HCT116 (cell line): Measurements from ENCODE around the gene BNC2. TPM values are rescaled to one million over a fixed set of nuclear protein-coding genes. Genes with fewer than 3 reads are reported as not detected.

Source experiments
- ATAC-seq: fragments of 200-7000 bp; cut with Tn5 transposase; 2 replicates; pipeline ENCODE4 v1.9.1; 2020; ENCODE audit warnings: mild to moderate bottlenecking, moderate library complexity
- BruUV-seq: library from RNA; stranded (reverse); fragments of 400-500 nt; replicated peaks from 2 replicates; lab custom pipeline; 2021; lab: Mats Ljungman, UMichigan
- CTCF ChIA-PET: fragments of 300-600 bp; sonication (Branson Sonifier 250); formaldehyde crosslinking; loops from one replicate; lab custom pipeline; 2021; ENCODE audit warnings: antibody characterized with exemption; lab: Charles Lee
- POLR2A ChIA-PET: fragments of 300-600, 350-600 bp; sonication (Branson Sonifier 250); formaldehyde crosslinking; loops from one replicate; lab custom pipeline; 2021; ENCODE audit warnings: antibody characterized with exemption; lab: Charles Lee
- RAD21 ChIA-PET, 2 experiments: fragments of 300-600 bp; sonication (Branson Sonifier 250); formaldehyde crosslinking; loops; one replicate each; lab custom pipeline; 2023; ENCODE audit warnings: low total read pairs in 2 of 2; ENCODE audit not compliant: uncharacterized antibody in 2 of 2, unreplicated experiment in 2 of 2, low non-redundant PET in 1 of 2; lab: Charles Lee
- DNase-seq: peaks from one replicate; pipeline ENCODE4 v3.0.0-alpha.2; 2010; ENCODE audit warnings: low read depth, low spot score
- H2AFZ ChIP-seq: fragments of 200-600 bp; shearing (Covaris generic), sonication (generic); 2 replicates; pipeline ENCODE4 v1.6.1; 2017; ENCODE audit warnings: low read depth, mixed run types, mixed read lengths, antibody characterized with exemption, low read length; ENCODE audit not compliant: poor library complexity, severe bottlenecking
- H3K27ac ChIP-seq: 2 replicates; pipeline ENCODE4 v1.5.1; 2012; ENCODE audit warnings: low read depth, low read length
- H3K27me3 ChIP-seq: fragments of 200-600 bp; sonication (generic); 2 replicates; pipeline ENCODE4 v1.6.1; 2016; ENCODE audit warnings: mixed run types, low read length, mixed read lengths; ENCODE audit not compliant: insufficient read depth
- H3K36me3 ChIP-seq, 2 experiments: fragments of 200-500 bp in 1 of 2; fragments of 200-600 bp in 1 of 2; sonication (Bioruptor generic) in 1 of 2; sonication (generic) in 1 of 2; 2 replicates each; pipeline versions ENCODE4 v1.5.1 to v1.6.1; 2014 to 2016; ENCODE audit warnings: low read length in 2 of 2, inconsistent platforms in 1 of 2, mixed read lengths in 1 of 2, mixed run types in 1 of 2; ENCODE audit not compliant: insufficient read depth in 2 of 2, control insufficient read depth in 1 of 2
- H3K4me1 ChIP-seq, 2 experiments: fragments of 200-600 bp in 1 of 2; sonication (generic) in 1 of 2; 2 replicates each; pipeline versions ENCODE4 v1.5.1 to v1.6.1; 2012 to 2017; ENCODE audit warnings: low read length in 2 of 2, inconsistent platforms in 1 of 2, mild to moderate bottlenecking in 1 of 2, mixed read lengths in 1 of 2, mixed run types in 1 of 2, moderate library complexity in 1 of 2; ENCODE audit not compliant: insufficient read depth in 2 of 2, control insufficient read depth in 1 of 2
- H3K4me2 ChIP-seq: fragments of 200-600 bp; sonication (generic); 2 replicates; pipeline ENCODE4 v1.6.1; 2017; ENCODE audit warnings: mixed run types, low read length, mixed read lengths
- H3K4me3 ChIP-seq, 2 experiments: fragments of 200-600 bp in 1 of 2; sonication (generic) in 1 of 2; replicated peaks in 1 of 2; 2 replicates each; pipeline ENCODE4 v1.5.1; 2011 to 2016; ENCODE audit warnings: low read length in 2 of 2, control low read depth in 1 of 2, low read depth in 1 of 2, mild to moderate bottlenecking in 1 of 2, mixed read lengths in 1 of 2, mixed run types in 1 of 2
- H3K79me2 ChIP-seq: fragments of 200-600 bp; sonication (generic); 2 replicates; pipeline ENCODE4 v1.6.1; 2017; ENCODE audit warnings: mild to moderate bottlenecking, mixed run types, low read length, moderate library complexity, mixed read lengths; ENCODE audit not compliant: insufficient read depth
- H3K9ac ChIP-seq: fragments of 200-600 bp; sonication (generic); 2 replicates; pipeline ENCODE4 v1.6.1; 2016; ENCODE audit warnings: low read length, mixed read lengths
- H3K9me2 ChIP-seq: fragments of 200-600 bp; sonication (generic), shearing (Covaris generic); 2 replicates; pipeline ENCODE4 v1.6.1; 2017; ENCODE audit warnings: mixed run types, mild to moderate bottlenecking, moderate library complexity; ENCODE audit not compliant: insufficient read depth
- H3K9me3 ChIP-seq, 2 experiments: fragments of 200-500 bp in 1 of 2; fragments of 200-600 bp in 1 of 2; sonication (Bioruptor generic) in 1 of 2; sonication (generic) in 1 of 2; 2 replicates each; pipeline ENCODE4 v1.6.1; 2014 to 2017; ENCODE audit warnings: low read length in 2 of 2, mixed read lengths in 2 of 2, inconsistent platforms in 1 of 2, low read depth in 1 of 2, mild to moderate bottlenecking in 1 of 2, mixed run types in 1 of 2, moderate library complexity in 1 of 2; ENCODE audit not compliant: control insufficient read depth in 1 of 2, insufficient read depth in 1 of 2
- H4K20me1 ChIP-seq: fragments of 200-600 bp; sonication (generic), shearing (Covaris generic); 2 replicates; pipeline ENCODE4 v1.6.1; 2017; ENCODE audit warnings: mixed run types, mild to moderate bottlenecking, moderate library complexity; ENCODE audit not compliant: insufficient read depth
- ATF3 ChIP-seq: IDR thresholded peaks from 2 replicates; pipeline ENCODE4 v1.6.1; 2012
- CEBPB ChIP-seq: IDR thresholded peaks from 2 replicates; pipeline ENCODE4 v1.6.1; 2012; ENCODE audit warnings: low read depth
- CTCF ChIP-seq, 3 experiments: fragments of 200-600 bp in 1 of 3; sonication (generic) in 1 of 3; IDR thresholded peaks in 2 of 3; conservative IDR thresholded peaks in 1 of 3; 2 replicates each; pipeline ENCODE4 v1.5.1; 2012 to 2017; ENCODE audit warnings: low read depth in 2 of 3, low read length in 2 of 3, antibody characterized with exemption in 1 of 3, borderline replicate concordance in 1 of 3, control low read depth in 1 of 3, mild to moderate bottlenecking in 1 of 3, mixed read lengths in 1 of 3, mixed run types in 1 of 3, moderate library complexity in 1 of 3; ENCODE audit not compliant: insufficient read depth in 1 of 3
- EGR1 ChIP-seq: IDR thresholded peaks from 2 replicates; pipeline ENCODE4 v1.6.1; 2012; ENCODE audit warnings: low read depth
- ELF1 ChIP-seq: IDR thresholded peaks from 2 replicates; pipeline ENCODE4 v1.6.1; 2012; ENCODE audit warnings: low read depth, borderline replicate concordance
- EZH2 ChIP-seq: fragments of 200-600 bp; sonication (generic); IDR thresholded peaks from 2 replicates; pipeline ENCODE4 v1.6.1; 2017; ENCODE audit warnings: antibody characterized with exemption, mixed run types
- EZH2phosphoT487 ChIP-seq: fragments of 200-600 bp; IDR thresholded peaks from 2 replicates; pipeline ENCODE4 v1.6.1; 2018; ENCODE audit warnings: antibody characterized with exemption, borderline replicate concordance
- JUND ChIP-seq: IDR thresholded peaks from 2 replicates; pipeline ENCODE4 v1.6.1; 2012
- MAX ChIP-seq: IDR thresholded peaks from 2 replicates; pipeline ENCODE4 v1.6.1; 2012
- POLR2A ChIP-seq: IDR thresholded peaks from 2 replicates; pipeline ENCODE4 v1.7.0; 2011; ENCODE audit warnings: borderline replicate concordance; ENCODE audit not compliant: insufficient read depth, insufficient read length; ENCODE audit errors: extremely low read depth
- POLR2AphosphoS5 ChIP-seq: IDR thresholded peaks from 2 replicates; pipeline ENCODE4 v1.6.1; 2011; ENCODE audit warnings: mild to moderate bottlenecking, low read depth, low read length, moderate library complexity
- RAD21 ChIP-seq: IDR thresholded peaks from 2 replicates; pipeline ENCODE4 v1.6.1; 2012; ENCODE audit warnings: low read depth, mild to moderate bottlenecking
- REST ChIP-seq: IDR thresholded peaks from 2 replicates; pipeline ENCODE4 v1.6.1; 2012; ENCODE audit warnings: low read depth
- SIN3A ChIP-seq: IDR thresholded peaks from 2 replicates; pipeline ENCODE4 v1.6.1; 2012; ENCODE audit warnings: low read depth
- SP1 ChIP-seq: IDR thresholded peaks from 2 replicates; pipeline ENCODE4 v1.6.1; 2012; ENCODE audit warnings: low read depth
- SRF ChIP-seq: IDR thresholded peaks from 2 replicates; pipeline ENCODE4 v1.6.1; 2012; ENCODE audit warnings: low read depth
- TCF7L2 ChIP-seq: IDR thresholded peaks from 2 replicates; pipeline ENCODE4 v1.7.0; 2011; ENCODE audit warnings: borderline replicate concordance, inconsistent platforms; ENCODE audit not compliant: insufficient read depth, insufficient read length; ENCODE audit errors: extremely low read depth
- YY1 ChIP-seq: IDR thresholded peaks from 2 replicates; pipeline ENCODE4 v1.6.1; 2011; ENCODE audit warnings: low read length, low read depth, moderate library complexity, mild to moderate bottlenecking; ENCODE audit not compliant: insufficient replicate concordance; ENCODE audit errors: extremely low read depth
- ZFX ChIP-seq: fragments of 450-650 bp; IDR thresholded peaks from 2 replicates; pipeline ENCODE4 v1.6.1; 2017
- intact Hi-C: fragments of 100-400 bp; cut with micrococcal nuclease; formaldehyde crosslinking; loops from 2 replicates; pipeline ENCODE4 v1.10.0; 2022
- total RNA-seq: library from RNA; stranded (reverse); gene quantifications from one replicate; pipeline ENCODE4 v1.2.1, GENCODE V29; 2021; ENCODE audit not compliant: unreplicated experiment

BNC2 gene
- total RNA-seq, 1 experiment from 2014 or later, result 0.37 TPM

GRCh38 chr9:16704116-16705110 is 166.1 kb downstream of the BNC2 start:
- intact Hi-C loops, result loop anchor here (10.0 kb wide), 1 partner anchor 60 kb away; no protein-coding TSS in a partner anchor
- no peak overlapping the region for H3K4me2 ChIP-seq
- TF ChIP-seq CTCF (IDR thresholded peaks at IDR 0.05 in 2 of 3, conservative IDR thresholded peaks at IDR 0.05 in 1 of 3; ENCODE audit: borderline replicate concordance in 1 of 3, insufficient read depth in 1 of 3, low read depth in 2 of 3, low read length in 2 of 3), result no peak
- no peak for TF ChIP-seq EZH2
- no peak for TF ChIP-seq ATF3
- TF ChIP-seq ELF1, result no peak
- TF ChIP-seq ZFX, result no peak
- TF ChIP-seq SP1, result no peak
- TF ChIP-seq REST, result no peak
- TF ChIP-seq RAD21, result no peak
- no peak for TF ChIP-seq SRF
- no peak for TF ChIP-seq POLR2A
- TF ChIP-seq SIN3A, result no peak
- TF ChIP-seq CEBPB, result no peak
- no peak for TF ChIP-seq TCF7L2
- no peak for TF ChIP-seq YY1
- no peak for TF ChIP-seq MAX
- TF ChIP-seq POLR2AphosphoS5, result no peak
- no peak for TF ChIP-seq EZH2phosphoT487
- no peak for TF ChIP-seq JUND
- TF ChIP-seq EGR1, result no peak

More at GRCh38 chr9:16704116-16705110, 166.1 kb downstream of the BNC2 start:
- Histone ChIP-seq H3K36me3 (no peaks in the 10 kb centered on the region), H3K9me2 (no peaks in the 10 kb centered on the region), H3K9me3 (no peaks in the 10 kb centered on the region), H3K4me3 (no peak overlapping the region), H3K27me3 (no peaks in the 10 kb centered on the region), H4K20me1 (no peaks in the 10 kb centered on the region), H3K9ac (no peak overlapping the region), H3K27ac (no peak overlapping the region), H3K79me2 (no peaks in the 10 kb centered on the region), H2AFZ (no peak overlapping the region), H3K4me1 (no peaks in the 10 kb centered on the region)
- ATAC-seq (no peak), DNase-seq (no peak)
- ChIA-PET CTCF (no interaction called here), POLR2A (no interaction called here), RAD21 (no interaction called here)
- BruUV-seq, result no TSS peak
